Spleen (tissue), 7 donors: ENCODE measurements around the gene FLCN.
"Not testable (repeated sequence)": the region's sequence is repeated elsewhere in the genome, so short reads cannot be mapped to it uniquely, and the experiment has no call there.

Experiments used
- CTCF ChIP-seq, 11 experiments: fragments of 200-600 bp in 7 of 11; fragments of 450-650 bp in 4 of 11; sonication (generic) in 4 of 11; IDR thresholded peaks in 8 of 11; conservative IDR thresholded peaks in 3 of 11; 1 replicate in 7 of 11; 2 replicates in 4 of 11; pipeline versions ENCODE4 v1.4.0 to v1.8.0; 2016 to 2021; ENCODE audit warnings: antibody characterized with exemption in 11 of 11, inconsistent platforms in 4 of 11, mild to moderate bottlenecking in 1 of 11
- POLR2A ChIP-seq, 3 donors: fragments of 450-650 bp; IDR thresholded peaks; one replicate each; pipeline ENCODE4 v1.5.1; 2017; ENCODE audit warnings: antibody characterized with exemption in 3 of 3, mild to moderate bottlenecking in 1 of 3
- POLR2AphosphoS5 ChIP-seq, 3 donors: sonication (generic); formaldehyde crosslinking; IDR thresholded peaks; one replicate each; pipeline ENCODE4 v1.5.1; 2017; ENCODE audit warnings: antibody characterized with exemption in 3 of 3
- donor health status: DM: no; HTN: no; CAD: no; lungs with moderate emphysema.
- donor health status: DM: no; HTN: no; CAD: no.
- donor health status: DM: no; HTN: no; CAD: no.

GRCh38 chr17:17184985-17185757, 51.8 kb downstream of the FLCN start:
- TF ChIP-seq CTCF (IDR thresholded peaks at IDR 0.05 in 8 of 11, conservative IDR thresholded peaks at IDR 0.05 in 3 of 11); POLR2A (IDR thresholded peaks at IDR 0.05); POLR2AphosphoS5 (IDR thresholded peaks at IDR 0.05): not testable (repeated sequence)
